T-helper 17 cell (primary cell): ENCODE results near the gene ZBTB9. TPM values are rescaled to one million over a fixed set of nuclear protein-coding genes. Genes with fewer than 3 reads are reported as not detected.

ENCODE experiments used
- ATAC-seq: fragments of 150-1000 bp; cut with Tn5 transposase; 2 replicates; pipeline ENCODE4 v1.10.0; 2021; ENCODE audit warnings: mild to moderate bottlenecking, moderate library complexity
- DNase-seq, 3 donors: peaks; one replicate each; pipeline versions ENCODE4 v3.0.0 to v3.0.0-alpha.2; 2020 to 2021
- H3K9me3 ChIP-seq: one replicate; pipeline ENCODE4 v1.7.0; 2013; ENCODE audit warnings: low read length, mild to moderate bottlenecking; ENCODE audit not compliant: control insufficient read depth, poor library complexity, severe bottlenecking
- H3K27ac Mint-ChIP-seq: one replicate; pipeline ENCODE4 v1.8.0; 2022; ENCODE audit warnings: mild to moderate bottlenecking, moderate library complexity, mixed read lengths
- H3K27me3 Mint-ChIP-seq: one replicate; pipeline ENCODE4 v1.8.0; 2022; ENCODE audit warnings: mixed read lengths
- H3K36me3 Mint-ChIP-seq: one replicate; pipeline ENCODE4 v1.8.0; 2022; ENCODE audit warnings: low read depth, mixed read lengths
- H3K4me1 Mint-ChIP-seq: one replicate; pipeline ENCODE4 v1.8.0; 2022; ENCODE audit warnings: mild to moderate bottlenecking, mixed read lengths
- H3K4me3 Mint-ChIP-seq: one replicate; pipeline ENCODE4 v1.8.0; 2022; ENCODE audit warnings: mild to moderate bottlenecking, moderate library complexity, mixed read lengths
- total RNA-seq, 4 donors: library from RNA in 2 of 4; stranded (reverse) in 2 of 4; gene quantifications; one replicate each; pipeline ENCODE4 v1.2.3 and lab custom pipeline; 2022 to 2026

ZBTB9 gene
- total RNA-seq, 2 donors from 2014 or later: 3.9 to 4.4 TPM

DNA sequence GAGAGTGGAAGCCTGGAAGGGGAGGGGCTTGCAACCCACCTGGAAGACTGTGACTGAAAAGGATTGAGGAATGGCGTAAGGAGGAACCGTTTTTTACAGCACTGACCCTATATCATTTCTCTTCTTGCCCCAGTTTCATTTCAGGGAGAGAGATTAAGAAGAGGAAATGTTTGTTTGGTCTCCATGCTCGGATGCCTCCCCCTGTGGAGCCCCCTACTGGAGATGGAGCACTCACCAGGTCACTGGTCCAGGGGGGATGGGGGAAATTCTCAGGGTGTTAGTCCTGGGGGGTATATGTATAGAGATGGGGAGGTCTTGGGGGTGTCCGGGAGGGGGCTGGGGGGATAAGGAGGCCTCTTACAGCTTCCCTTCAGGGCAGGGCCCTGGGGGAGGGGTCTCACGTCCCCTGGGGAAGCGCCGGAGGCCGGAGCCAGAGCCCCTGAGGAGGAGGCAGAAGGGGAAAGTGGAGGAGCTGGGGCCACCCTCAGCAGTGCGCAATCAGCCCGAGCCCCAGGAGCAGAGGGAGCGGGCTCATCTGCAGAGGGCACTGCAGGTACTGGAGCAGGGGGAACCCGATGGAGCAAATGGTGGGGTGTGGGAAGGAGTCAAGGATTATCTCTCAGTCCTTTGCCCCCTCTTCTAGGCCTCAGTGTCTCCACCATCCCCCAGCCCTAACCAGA is 39.6 kb upstream of the ZBTB9 start:
- peaks cover 70% of the 10 kb centered on the region for H3K4me1 Mint-ChIP-seq
- ATAC-seq: no peak
- H3K27me3 Mint-ChIP-seq: no peaks in the 10 kb centered on the region
- no peaks in the 10 kb centered on the region for H3K9me3 ChIP-seq
- H3K4me3 Mint-ChIP-seq: peak overlapping the region; percentile 85
- no peak for DNase-seq
- H3K27ac Mint-ChIP-seq: peak overlapping the region; percentile 100
- H3K36me3 Mint-ChIP-seq: peaks cover 12% of the 10 kb centered on the region

DNA sequence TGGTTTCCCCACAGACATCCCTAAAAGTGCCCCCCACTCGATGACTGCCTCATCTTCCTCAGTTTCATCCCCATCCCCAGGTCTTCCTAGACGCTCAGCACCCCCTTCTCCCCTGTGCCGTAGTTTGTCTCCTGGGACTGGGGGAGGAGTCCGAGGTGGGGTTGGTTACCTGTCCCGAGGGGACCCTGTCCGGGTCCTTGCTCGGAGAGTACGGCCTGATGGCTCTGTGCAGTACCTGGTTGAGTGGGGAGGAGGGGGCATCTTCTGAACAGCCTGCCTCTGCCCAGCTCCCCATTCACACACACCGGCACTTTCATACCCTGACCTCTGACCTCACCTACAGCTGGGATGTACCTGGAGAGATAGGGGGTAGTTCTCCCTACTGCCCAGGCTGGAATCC is 38.5 kb upstream of the ZBTB9 start:
- H3K4me3 Mint-ChIP-seq: peak overlapping the region; percentile 97
- ATAC-seq (no peak), DNase-seq (no peak)
- peak overlapping the region; percentile 100 for H3K27ac Mint-ChIP-seq
- H3K4me1 Mint-ChIP-seq: peaks cover 71% of the 10 kb centered on the region
- no peaks in the 10 kb centered on the region for H3K9me3 ChIP-seq
- peaks cover 12% of the 10 kb centered on the region for H3K36me3 Mint-ChIP-seq
- H3K27me3 Mint-ChIP-seq: no peaks in the 10 kb centered on the region

DNA sequence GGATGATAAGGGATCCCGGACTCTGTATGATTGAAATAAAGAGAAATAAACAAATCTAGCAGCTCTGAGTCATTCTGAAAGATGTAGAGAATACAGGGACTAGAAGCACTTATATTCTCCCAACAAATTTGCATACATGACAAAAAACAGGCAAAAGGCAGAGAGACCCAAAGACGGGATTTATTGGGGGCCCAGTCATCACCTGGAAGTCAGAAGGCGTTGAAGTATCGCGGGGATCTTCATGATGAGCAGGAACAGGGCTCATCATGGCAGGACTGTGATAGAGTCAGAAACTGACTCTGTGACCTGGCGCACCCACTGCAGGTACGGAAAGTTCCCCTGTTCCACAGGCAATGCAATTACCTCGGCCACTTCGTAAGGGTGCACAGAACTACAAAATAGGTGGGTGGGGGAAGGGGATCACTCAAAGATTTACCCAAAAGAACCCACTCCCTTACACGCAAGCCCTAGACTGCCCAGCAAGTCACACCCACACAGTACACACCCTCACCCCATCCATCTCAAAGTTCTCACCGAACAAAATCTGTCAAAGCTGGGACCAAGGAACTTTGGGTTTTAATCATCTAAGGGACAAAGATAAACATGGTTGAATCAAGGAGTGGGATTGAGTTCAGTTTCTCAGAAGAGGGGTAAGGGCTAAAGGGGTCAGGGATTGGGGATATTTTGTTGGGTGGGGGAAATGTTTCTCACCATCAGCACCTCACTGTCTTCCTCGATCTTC is 37.8 kb upstream of the ZBTB9 start:
- H3K4me1 Mint-ChIP-seq: peaks cover 75% of the 10 kb centered on the region
- no peak for ATAC-seq
- no peak for DNase-seq
- no peaks in the 10 kb centered on the region for H3K27me3 Mint-ChIP-seq
- H3K36me3 Mint-ChIP-seq: peaks cover 12% of the 10 kb centered on the region
- H3K9me3 ChIP-seq: no peaks in the 10 kb centered on the region
- peak overlapping the region; percentile 97 for H3K4me3 Mint-ChIP-seq
- H3K27ac Mint-ChIP-seq: peak overlapping the region; percentile 100

DNA sequence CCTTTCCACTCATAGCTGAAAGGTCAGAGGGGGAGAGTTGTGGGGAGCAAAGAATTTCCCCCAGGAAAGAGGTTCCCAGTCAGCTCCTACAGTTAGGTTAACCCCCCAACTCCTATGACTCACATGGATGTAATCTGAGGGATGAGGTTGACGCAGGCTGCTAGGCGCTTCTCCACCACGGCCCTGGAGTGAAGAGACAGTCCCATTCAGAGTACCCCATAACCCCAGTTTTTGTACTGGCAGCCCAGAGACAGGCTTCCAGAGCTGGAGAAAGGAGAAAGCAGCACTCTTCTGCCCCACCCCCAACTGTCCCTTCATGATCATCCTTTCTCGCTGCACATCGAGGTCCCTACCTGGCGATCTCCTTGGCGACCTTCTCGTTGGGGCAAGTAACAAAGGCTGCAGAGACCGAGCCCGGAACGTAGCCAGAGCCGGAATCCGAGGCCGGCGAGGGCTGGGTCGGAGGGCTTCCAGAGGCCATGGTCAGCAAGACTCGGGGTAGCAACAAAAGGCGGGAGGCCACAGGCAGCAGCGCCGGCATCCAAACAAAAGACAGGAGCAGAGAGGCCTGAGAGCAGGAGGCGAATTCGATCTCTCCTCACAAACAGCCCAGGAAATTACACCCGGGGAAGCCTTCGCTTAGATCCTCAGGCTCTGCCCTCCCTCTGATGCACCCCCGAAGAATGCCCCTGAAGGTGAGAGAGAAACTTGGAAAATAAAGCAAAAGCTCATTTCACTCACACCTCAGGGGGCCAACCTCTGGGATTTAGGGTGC is 37.1 kb upstream of the ZBTB9 start:
- Mint-ChIP-seq H3K4me1 (peaks cover 78% of the 10 kb centered on the region), H3K36me3 (peaks cover 12% of the 10 kb centered on the region), H3K27ac (peak overlapping the region; percentile 100), H3K4me3 (peak overlapping the region; percentile 97), H3K27me3 (no peaks in the 10 kb centered on the region)
- DNase-seq (no peak), ATAC-seq (no peak)
- H3K9me3 ChIP-seq: no peaks in the 10 kb centered on the region

DNA sequence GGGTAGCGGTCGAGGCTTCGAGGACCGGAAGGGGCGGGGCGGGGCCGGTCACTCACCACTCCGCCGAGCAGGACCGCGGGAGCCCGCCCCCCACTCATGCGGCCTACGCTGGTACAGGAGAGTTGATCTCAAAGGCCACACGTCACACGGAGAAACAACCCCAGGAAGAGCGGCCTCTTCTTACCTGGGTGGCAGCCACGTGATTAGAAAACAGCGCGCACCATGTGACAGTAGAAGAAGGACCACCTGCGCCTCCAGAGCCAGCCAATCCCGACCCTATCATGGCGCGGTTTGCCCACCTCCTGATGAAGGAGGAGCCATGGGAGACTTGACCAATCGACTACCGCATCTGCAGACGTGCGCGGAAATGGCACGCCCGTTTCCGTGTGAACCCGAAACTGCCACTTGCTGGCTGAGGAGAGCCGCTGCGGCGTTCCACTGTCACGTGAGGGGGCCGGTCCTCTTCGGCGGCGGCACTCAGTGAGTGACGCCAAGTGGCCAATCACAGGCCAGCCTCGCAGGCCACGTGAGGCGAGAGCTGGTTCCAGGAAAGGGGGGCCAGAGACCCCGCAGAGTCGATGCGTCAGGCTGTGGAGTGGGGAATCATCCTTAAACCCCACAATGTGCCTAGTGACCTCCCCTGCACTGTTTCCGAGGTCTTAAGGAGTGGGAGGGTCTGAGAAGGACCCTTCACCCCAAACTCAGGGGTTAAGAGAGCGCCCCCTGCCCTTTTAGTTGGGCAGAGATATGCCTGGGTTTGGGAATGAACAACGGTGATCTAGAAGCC is 36.3 kb upstream of the ZBTB9 start, which contains the start of gene CUTA:
Gene CUTA (minus strand): TSS at position 205 of the 787 bp plus-strand sequence. CDS start 107 bp downstream, at position 98.
- Mint-ChIP-seq H3K27me3 (no peaks in the 10 kb centered on the region), H3K36me3 (peaks cover 9% of the 10 kb centered on the region), H3K27ac (peak within 1 kb of the TSS; percentile 100), H3K4me3 (peak within 1 kb of the TSS; percentile 97), H3K4me1 (peaks cover 77% of the 10 kb centered on the region)
- H3K9me3 ChIP-seq: no peaks in the 10 kb centered on the region
- ATAC-seq: peak; percentile 84
- peak; percentile 97 to 99 (median 97) for DNase-seq

DNA sequence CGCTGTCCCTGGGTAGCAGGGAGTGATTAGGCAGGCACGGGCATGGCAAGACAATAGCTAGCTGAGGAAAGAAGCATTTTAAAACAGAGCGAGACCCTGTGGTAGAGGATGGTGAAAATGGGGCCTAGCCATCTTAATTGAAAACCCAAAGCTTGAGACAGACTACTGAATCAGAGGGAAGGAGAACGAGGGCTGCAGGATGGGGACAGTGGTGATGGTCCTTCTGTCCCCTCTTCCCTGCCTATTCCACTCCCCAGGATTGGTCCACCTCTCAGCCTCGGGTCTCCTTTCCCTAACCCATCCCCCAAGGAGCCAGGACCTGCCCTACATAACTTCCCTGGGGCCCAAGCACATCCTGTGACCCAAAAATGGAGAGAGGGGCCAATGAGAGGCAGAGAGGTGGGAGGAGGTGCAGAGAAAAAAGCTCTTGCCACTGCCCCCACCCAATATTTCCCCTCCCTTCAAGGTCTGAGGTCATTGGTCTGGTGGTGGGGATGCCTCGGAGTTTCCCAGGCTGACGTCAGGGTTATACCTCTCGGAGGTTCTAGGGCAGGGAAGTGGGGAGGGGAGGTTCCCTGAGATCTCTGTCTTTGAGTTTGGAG is 35.6 kb upstream of the ZBTB9 start:
- Mint-ChIP-seq H3K4me1 (peaks cover 73% of the 10 kb centered on the region), H3K36me3 (peaks cover 6% of the 10 kb centered on the region), H3K27ac (peak overlapping the region; percentile 100), H3K4me3 (peak overlapping the region; percentile 97), H3K27me3 (no peaks in the 10 kb centered on the region)
- DNase-seq: peak; percentile 62 to 78 (median 69)
- ATAC-seq: peak; percentile 40
- H3K9me3 ChIP-seq: no peaks in the 10 kb centered on the region

DNA sequence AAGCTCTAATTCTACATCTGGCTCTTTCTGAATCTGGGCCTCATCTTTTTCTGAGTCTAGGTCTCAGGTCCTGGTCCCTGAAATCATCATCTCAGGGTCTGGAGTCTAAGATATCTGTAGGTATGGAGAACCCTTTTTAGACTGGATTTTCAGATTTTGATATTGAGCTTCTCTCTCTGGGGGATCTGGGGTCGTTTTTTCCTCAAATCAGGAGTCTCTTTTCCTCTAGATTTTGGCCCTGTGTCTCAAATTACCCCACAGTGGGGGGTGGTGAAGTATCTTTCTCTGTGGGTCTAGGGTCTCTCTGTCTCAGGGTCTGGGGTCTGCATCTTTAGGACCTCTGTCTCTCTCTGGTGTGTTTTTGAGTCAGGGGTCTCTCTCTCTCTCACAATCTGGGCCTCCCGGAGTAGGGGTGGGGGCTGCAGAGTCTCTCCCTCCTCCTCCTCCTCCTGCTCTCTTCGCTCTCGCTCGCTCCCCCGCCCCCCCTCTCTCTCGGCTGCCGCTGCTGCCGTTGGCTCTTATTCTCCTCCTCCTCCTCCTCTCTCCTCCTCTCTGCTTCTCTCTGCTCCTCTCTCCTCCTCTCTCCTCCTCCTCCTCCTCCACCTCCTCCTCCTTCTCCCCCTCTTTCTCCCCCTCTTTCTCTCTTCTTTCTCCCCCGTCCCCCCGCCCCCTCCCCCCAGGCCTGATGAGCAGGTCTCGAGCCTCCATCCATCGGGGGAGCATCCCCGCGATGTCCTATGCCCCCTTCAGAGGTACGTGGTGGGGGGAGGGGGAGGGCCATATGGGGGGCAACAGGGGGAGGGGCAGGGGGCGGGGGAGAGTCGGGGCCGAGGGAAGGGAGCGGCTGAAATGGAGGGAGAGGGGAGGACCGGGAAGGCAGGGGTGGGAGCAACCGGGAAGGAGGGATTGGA is 34.5 kb upstream of the ZBTB9 start, which contains the start of gene SYNGAP1:
Gene SYNGAP1 (plus strand): TSS at position 486 of the 911 bp plus-strand sequence. CDS start 200 bp downstream, at position 686.
- H3K27me3 Mint-ChIP-seq: no peaks in the 10 kb centered on the region
- H3K4me1 Mint-ChIP-seq: peaks cover 74% of the 10 kb centered on the region
- peak within 1 kb of the TSS; percentile 97 for H3K4me3 Mint-ChIP-seq
- ATAC-seq (no peak), DNase-seq (peak in 1 of 3 donors; percentile 29)
- H3K9me3 ChIP-seq: no peaks in the 10 kb centered on the region
- H3K36me3 Mint-ChIP-seq: peaks cover 3% of the 10 kb centered on the region
- peak within 1 kb of the TSS; percentile 100 for H3K27ac Mint-ChIP-seq

DNA sequence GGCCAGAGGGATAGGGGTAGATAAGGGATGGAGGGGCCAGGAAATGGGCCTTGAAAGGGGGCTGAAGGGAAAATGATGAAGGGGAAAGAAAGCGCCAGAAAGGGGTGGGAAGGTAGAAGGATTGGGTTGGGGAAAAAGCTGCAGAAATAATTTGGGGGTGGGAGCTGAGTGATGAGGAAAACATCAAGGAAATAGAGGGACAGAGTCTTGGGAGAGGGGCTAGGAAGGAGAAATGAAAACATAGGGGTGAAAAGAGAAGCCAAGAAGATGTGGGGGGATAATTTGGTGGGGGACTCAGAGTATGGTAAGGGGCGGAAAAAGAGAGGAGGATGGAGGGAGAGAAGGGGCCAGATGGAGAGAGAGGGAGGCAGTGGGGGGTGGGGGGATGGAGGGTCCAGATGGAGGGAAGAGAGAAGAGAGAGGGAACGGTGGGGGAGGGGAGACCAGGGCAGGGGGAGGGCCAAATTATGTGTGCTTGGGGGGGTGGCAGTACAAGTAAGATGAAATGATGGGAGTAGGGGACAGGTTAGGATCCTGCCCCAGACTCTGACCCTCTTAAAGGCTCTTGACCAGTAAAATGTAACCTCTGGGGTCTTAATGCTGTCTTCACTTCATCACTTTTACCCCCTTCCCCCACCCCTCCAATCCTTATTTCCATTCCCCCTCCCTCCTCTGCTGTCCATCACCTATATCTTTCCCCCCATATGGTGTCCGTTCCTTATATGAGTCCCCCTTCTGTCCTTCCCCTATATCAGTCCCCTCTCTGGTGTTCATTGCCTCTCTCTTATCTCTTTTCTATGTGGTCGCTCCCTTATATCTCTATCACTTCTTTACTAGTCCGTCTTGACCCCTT is 33.7 kb upstream of the ZBTB9 start:
- no peak for ATAC-seq
- Mint-ChIP-seq H3K4me1 (peaks cover 76% of the 10 kb centered on the region), H3K27ac (peak overlapping the region; percentile 100), H3K27me3 (no peaks in the 10 kb centered on the region), H3K4me3 (peak overlapping the region; percentile 97), H3K36me3 (peaks cover 4% of the 10 kb centered on the region)
- H3K9me3 ChIP-seq: no peaks in the 10 kb centered on the region
- no peak for DNase-seq

DNA sequence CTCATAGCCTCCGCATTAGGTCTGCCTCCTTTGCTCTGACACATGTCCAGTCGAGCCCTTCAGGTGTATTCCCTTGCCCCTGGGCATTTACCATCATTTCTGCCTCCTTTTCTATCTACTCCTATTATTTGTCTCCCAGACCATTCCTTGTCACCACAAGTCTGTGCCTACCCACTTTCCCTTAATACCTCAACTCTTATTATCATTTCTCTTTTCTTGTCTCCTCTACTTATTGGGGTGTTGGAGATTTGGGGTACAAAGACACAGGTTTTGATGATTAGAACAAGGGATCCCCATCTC is 33.1 kb upstream of the ZBTB9 start:
- DNase-seq (no peak), ATAC-seq (no peak)
- peaks cover 74% of the 10 kb centered on the region for H3K4me1 Mint-ChIP-seq
- no peaks in the 10 kb centered on the region for H3K27me3 Mint-ChIP-seq
- peak overlapping the region; percentile 97 for H3K4me3 Mint-ChIP-seq
- H3K36me3 Mint-ChIP-seq: peaks cover 4% of the 10 kb centered on the region
- H3K27ac Mint-ChIP-seq: peak overlapping the region; percentile 100
- H3K9me3 ChIP-seq: no peaks in the 10 kb centered on the region

DNA sequence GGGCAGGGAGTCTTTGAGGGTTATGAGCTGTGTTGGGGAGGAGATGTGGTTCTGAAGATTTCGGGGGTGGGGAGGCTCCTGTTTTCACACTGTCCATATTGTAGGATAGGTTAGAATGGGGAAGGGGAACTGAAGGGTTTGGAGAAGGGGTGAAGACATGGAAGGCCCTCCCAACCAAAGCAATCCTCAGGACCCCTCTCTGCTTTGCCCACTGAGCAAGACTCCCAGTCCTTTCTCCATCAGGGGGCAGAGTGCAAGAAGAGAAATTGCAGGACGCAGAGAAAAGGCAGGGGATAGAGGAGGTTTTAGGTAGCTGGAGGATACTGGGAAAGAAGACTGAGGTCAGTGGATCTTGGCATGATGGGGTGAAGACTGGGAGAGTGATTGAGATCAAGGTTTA is 30.6 kb upstream of the ZBTB9 start:
- H3K36me3 Mint-ChIP-seq: peaks cover 4% of the 10 kb centered on the region
- H3K27ac Mint-ChIP-seq: peak overlapping the region; percentile 100
- DNase-seq (no peak), ATAC-seq (no peak)
- H3K4me3 Mint-ChIP-seq: peak overlapping the region; percentile 99
- no peaks in the 10 kb centered on the region for H3K9me3 ChIP-seq
- H3K27me3 Mint-ChIP-seq: no peaks in the 10 kb centered on the region
- peaks cover 72% of the 10 kb centered on the region for H3K4me1 Mint-ChIP-seq
